UCSD-AML1 (cell line): ENCODE results near the gene ZSCAN16.
A peak's percentile ranks its signal among the peaks of the same experiment; 100 is the strongest.
"Not testable (repeated sequence)": the region's sequence is repeated elsewhere in the genome, so short reads cannot be mapped to it uniquely, and the experiment has no call there.

ENCODE experiments used
- DNase-seq: peaks from one replicate; lab custom pipeline; 2025; ENCODE audit not compliant: unreplicated experiment; lab: John Stamatoyannopoulos, UW

The ZSCAN16 gene

DNA sequence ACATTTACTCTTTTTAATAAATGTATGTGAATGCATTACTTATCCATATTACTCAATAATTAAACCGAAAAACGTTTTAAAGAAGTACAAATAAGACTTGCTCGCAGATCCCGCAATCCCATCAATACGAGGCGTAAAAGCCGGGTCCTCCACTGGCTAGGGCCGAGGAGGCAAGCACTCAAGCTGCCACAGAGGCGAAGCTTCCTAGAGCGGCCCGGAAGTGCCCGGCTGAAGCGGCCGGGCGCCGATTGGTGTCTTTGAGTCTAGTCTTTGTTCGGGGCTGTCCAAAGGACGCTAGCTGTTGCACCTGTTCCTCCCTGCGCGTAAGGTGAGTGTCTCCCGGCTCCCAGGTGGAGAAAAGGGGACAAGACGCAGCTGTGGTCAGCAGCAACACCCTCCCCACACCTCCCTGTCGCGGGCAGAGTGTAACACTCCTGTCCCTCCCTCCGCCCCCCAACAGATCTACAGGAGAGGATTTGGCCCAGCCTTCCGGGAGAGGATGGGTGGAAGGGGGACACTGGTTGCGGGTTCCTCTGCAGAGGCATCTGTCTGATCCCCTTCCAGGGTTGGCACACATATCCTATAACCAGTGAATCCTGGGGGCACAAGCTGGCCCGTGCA is at the start of gene ZSCAN16:
Gene ZSCAN16, plus strand, starts transcription at position 260 of the 621 bp plus-strand sequence. CDS start 835 bp downstream, outside the sequence.
- DNase-seq: peak; percentile 80

DNA sequence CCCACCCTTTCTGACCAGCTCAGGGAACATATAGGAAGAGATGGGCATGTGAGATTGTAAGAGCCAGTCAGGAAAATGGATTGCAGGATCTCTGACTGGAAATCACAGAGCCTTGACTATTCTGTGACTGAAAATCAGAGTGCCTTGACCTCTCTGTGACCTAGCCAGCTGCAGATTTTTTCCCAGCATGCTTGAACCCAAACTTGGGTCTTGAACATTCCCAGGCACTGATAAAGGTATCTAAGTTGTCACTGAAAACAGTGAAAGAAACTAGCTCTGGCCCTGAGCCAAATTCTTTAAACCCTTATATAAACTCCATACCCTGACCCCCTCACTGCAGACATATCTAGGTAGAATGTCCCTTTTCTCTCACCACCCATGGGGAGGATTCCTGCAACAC is 46.4 kb upstream of the ZSCAN16 start:
- no peak for DNase-seq

DNA sequence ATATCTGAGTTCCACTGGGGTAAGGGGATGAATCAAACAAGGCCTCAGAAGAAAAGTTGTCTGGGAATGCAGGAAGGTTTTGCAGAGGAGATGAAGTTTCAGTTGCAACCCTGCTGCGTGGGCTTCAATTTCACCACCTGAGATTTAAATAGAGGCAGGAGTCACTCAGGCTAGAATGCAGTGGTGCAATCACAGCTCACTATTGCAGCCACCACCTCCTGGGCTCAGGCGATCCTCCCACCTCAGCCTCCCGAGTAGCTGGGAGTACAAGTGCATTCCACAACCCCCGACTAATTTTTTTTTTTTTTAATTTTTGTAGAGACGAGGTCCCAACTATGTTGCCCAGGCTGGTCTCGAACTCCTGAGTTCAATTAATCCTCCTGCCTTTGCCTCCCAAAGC is 45.6 kb upstream of the ZSCAN16 start:
- DNase-seq: no peak

DNA sequence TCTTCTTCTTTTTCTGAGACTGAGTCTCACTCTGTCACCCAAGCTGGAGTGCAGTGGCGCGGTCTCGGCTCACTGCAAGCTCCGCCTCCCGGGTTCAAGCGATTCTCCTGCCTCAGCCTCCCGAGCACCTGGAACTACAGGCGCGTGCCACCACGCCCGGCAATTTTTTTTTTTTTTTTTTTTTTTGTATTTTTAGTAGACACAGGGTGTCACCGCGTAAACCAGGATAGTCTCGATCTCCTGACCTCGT is 44.1 kb upstream of the ZSCAN16 start, which contains the start of gene ZNF165:
Gene ZNF165, plus strand, starts transcription at position 188 of the 250 bp plus-strand sequence. CDS start 4,913 bp downstream, outside the sequence.
- not testable (repeated sequence) for DNase-seq

DNA sequence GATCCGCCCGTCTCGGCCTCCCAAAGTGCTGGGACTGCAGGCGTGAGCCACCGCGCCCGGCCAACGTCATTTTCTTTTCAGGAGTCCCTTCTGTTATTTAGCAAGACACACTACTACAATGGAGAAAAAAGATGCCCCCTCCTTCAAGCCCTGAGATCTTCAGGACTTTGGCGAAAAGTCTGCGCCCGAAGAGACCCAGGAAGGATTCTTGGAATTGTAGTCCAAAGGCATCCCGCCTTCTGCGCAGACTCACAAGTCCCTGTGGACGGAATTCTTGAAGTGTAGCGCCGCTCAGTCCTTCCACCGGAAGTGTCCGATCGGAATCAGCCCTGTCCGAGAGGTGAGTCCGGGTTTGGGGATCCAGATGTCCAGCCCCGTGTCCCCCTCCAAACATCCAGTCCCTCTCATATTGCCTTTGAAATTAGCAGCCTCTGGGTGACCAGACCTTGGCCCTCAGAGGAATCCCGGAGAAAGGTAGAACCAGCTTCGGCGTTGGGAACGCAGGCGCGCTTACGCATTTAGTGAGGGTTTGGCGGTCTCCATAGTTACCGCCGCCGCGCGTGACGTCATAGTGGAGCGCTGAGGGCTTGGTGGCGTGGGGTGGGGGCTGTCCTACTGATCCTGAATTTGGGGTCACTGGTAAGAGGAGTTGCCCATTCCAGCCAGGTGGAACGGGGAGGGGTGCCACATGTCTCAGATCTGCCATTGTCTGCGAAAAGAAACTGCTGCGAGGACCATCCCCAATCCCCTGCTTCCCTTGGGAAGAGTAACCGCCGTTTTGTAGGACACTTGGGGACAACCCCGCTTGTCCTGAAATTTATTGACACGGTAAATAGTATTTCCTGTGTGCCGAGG is 43.6 kb upstream of the ZSCAN16 start:
- DNase-seq: peak; percentile 92

DNA sequence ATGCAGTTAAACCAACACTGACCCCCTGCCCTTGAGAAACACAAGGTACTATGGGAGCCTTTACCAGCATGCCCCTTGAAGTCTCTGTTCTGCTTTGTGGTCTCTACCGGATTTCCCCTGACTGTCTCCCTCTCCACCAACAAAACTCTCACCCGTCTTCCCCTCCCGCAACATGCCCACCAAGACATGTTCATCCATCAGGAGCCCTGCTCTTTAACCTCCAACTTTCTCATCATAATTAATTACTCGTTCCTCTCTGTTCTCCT is 43.0 kb upstream of the ZSCAN16 start:
- DNase-seq: peak; percentile 39

DNA sequence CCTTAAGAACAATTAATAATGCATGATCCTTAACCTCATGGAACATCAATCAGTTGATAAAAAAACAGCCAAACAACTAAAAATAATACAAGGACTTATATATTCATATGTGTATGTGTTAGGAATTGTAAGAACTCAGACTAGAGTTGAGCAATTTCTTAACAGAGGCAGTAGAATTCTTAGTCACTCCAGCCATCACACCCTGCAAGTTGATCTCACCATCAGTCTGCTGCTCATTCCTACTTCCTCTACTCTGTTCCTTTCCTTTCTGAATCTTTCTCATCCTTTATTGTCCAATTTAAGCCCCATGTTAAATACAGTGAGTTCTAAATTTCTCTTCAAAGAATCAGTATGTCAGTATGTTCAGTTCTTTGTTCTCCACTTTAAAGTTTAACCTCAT is 41.5 kb upstream of the ZSCAN16 start:
- DNase-seq: no peak

DNA sequence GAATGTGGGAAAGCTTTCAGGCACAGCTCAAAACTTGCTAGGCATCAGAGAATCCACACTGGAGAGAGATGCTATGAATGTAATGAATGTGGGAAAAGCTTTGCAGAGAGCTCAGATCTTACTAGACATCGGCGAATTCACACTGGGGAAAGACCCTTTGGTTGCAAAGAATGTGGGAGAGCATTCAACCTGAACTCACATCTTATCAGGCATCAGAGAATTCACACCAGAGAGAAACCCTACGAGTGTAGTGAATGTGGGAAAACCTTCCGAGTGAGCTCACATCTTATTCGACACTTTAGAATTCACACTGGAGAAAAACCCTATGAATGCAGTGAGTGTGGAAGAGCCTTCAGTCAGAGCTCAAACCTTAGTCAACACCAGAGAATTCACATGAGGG is 35.4 kb upstream of the ZSCAN16 start:
- no peak for DNase-seq

DNA sequence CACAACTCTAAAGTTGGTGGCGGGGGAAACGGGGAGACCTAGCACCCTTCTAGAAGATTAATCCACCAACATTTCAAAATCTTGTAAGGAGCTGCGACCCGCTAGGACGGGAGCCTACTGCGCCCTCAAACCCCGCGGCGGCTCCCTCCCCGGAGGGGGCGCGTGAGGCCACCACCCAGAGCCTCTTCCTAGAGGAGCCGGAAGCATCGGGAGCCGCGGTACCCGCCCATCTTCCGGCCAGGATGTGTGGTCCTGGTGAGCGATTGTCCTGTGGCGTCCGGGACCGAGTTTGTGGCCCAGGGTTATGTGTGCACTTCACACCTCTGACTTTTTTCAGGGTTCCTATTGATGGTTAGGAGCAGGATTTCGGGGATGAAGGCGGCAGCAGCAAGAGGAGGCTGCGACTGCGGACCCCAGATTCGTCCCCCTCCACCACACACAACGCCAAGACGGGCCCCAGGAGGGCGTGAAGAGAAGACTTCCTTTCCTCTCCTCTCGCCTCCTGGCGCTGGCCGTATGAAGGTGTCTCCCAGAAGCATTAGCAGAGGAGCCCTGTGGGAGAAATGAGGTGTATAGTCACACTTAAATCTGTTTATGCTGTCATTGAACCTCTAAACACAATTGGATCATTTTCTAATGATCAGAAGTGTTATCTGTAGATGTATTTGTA is 33.4 kb upstream of the ZSCAN16 start:
- no peak for DNase-seq

DNA sequence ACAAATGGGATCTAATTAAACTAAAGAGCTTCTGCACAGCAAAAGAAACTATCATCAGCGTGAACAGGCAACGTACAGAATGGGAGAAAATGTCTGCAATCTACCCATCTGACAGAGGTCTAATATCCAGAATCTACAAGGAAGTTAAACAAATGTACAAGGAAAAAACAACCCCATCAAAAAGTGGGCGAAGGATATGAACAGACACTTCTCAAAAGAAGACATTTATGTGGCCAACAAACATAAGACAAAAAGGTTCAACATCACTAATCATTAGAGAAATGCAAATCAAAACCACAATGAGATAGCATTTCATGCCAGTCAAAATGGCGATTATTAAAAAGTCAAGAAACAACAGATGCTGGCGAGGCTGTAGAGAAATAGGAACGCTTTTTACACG is 22.2 kb upstream of the ZSCAN16 start:
- DNase-seq: not testable (repeated sequence)

DNA sequence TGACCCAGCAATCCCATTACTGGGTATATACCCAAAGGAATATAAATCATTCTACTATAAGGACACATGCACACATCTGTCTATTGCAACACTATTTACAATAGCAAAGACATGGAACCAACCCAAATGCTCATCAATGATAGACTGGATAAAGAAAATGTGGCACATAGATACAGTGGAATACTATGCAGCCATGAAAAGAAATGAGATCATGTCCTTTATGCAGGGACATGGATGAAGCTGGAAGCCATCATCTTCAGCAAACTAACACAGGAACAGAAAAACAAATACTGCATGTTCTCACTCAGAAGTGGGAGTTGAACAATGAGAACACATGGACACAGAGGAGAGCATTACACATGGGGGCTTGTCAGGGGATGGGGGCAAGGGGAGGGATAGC is 21.7 kb upstream of the ZSCAN16 start:
- not testable (repeated sequence) for DNase-seq

DNA sequence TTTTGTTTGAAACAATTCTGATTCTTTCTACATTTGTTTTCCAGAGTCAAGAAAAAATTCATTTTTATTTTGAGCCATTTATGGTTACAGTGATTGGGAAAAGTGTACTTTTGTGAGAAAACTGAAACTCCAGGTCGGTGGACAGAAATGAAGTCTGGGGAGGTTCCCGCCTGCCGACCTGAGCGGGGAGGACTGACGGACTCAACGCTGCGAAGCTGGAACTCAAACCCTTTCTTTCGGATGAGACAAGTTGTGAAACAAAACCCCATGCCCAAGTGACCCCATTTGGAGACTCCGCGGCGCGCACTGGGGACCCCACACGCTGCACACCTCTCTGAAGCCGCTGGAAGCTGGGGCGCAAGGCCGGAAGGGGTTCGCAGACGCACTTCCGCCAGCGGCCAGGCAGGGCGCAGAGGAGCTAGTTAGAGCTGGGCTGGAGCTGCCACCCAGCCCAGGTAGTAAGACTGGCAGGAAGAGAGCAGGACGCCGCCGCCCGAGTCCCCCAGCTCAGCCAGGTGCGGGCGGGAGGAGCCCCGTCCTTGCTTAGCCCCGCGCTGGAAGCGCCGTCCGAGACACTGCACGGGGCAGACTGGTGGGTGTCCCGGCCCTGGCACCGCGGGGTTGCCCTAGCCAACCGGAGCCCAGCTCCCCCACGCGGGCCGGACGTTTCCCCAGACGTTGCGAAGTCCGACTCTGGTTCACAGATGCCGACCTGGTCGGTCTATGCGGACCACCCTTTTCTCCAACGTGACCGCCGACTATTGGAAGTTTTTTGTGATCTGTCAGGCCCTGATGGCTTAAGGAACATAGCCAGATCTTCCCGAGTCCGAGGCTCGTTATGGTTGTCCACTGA is 19.8 kb upstream of the ZSCAN16 start:
- peak; percentile 83 for DNase-seq

DNA sequence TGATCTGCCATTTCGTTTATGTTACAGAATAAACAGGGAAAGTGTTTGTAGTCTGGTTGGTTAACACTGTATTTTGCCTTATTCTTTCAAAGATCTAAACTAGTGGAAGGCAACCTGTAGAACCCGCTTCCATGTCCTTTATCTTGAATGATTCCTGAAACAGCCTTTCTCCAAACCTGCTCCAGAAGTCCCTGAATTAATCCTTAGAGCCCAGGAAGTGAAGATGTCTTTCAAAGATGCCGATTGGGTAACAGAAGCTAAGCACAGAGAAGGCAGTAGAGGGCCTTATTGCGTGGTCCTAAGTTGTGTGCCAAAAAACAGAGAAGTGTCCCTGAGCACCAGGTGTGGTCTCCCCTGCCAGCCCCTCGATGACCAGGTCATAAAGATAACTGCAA is 19.2 kb upstream of the ZSCAN16 start:
- no peak for DNase-seq

DNA sequence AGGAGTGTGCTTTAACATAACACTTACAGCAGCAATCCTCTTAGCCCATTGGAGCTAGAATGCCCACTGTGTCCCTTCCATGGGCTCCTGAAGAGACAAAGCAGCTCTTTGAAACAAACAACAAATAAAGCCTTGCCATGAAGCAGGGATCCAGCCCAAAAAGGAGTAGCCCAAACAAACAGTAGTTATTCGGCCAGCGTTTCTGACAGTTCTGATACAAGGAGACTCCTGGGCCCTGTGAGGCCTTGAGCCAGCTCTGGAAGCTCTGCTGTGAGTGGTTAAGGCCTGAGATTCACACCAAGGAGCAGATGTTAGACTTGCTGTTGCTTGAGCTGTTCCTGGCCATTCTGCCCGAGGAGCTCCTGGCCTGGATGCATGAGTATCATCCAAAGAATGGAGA is 16.9 kb upstream of the ZSCAN16 start:
- no peak for DNase-seq

DNA sequence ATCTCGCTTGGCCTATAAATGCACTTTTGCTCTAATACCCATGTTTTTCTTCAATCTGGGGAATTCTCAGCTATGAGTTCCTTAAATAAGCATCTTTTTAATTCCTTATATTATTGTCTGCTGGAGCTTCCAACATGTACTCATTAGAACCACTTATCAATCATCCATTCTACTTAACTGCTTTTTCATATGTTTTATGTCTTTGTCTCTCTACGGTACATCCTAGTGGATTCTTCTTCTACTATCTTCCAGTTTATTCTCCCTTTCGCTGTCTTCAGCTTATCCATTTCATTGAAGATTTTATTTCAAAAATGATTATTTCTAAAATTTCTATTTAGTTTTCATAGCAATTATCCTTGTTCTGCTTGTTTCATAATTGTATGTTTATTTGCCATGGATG is 12.4 kb upstream of the ZSCAN16 start:
- DNase-seq: no peak

DNA sequence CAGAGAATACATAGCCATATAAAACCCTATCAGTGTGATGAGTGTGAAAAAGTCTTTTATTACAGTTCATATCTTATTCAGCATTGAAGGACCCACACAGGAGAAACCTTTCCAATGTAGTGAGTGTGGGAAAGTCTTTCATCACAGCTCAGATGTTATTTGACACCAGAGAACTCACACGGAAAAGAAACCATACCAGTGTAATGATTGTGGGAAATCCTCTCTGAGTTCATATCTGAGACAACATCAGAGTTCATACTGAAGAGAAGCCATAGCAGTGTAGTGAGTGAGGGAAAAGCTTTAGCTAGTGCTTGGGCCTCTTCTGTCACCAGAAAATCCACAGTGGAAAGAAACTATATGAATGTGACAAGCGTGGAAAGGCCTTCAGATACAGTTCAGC is 8.6 kb upstream of the ZSCAN16 start:
- no peak for DNase-seq

DNA sequence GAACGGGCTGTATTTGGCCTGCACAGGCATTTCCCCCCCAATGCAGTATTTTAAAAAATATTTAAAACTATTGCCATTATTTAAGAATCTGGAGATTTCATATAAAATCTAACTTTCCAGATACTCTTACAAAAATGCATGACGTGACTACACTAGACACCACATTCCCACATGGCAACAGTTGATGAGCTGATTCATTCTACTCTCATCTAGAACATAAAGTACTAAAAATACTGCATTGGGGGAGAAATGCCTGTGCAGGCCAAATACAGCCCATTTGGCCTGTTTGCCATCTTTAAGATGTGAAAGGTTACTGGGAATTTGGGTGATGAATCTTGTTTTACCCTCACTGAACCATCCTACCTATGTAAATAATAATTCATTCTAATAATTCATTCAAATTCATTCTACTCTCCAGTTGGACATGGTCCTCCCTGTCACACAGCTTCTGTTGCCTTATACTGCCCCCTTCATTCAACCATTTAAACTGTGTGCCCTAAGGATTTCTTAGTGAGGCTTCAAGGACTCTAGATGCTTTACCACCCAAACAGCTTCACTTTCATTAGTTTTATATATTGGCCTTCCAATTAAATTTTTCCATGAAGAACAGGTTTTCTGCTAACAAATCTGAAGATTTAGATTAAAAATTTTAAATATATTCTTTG is 6.9 kb upstream of the ZSCAN16 start:
- DNase-seq: no peak

DNA sequence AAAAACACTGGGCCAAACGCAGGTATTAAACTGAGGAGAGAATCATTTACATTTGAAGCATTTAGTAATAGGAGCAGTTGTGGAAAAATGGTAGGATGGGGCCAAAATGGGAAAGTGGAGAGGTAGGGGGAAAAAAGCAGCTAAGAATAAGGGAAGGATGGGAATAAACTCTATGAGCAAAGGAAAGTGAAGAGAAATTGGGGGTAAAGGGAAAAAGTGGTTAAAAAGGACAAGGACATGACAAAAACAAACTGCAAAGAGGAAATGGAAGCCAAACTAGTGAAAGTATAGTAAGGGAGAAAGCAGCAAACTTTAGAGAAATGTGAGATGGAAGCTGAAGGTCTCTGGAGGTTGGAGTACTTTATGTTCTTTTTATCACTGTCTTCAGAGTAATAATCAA is 6.2 kb upstream of the ZSCAN16 start:
- no peak for DNase-seq

DNA sequence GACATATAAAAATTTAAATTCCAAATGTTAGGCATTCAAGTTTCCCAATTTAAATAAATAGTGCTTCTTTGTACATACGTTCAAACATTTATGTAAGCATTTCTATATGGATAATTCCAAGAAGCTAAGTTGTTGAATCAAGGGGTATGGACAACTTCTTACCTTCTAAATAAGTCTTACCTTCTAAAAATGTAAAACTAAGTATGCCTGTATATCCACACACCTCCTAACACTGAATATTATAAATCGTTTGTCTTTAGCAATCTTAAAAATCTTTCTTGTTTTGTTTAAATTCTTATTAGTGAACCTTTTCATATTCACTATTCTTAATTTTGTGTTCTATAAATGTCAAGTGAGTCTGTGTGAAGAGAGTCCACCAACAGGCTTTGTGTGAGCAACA is 2.5 kb upstream of the ZSCAN16 start:
- no peak for DNase-seq

DNA sequence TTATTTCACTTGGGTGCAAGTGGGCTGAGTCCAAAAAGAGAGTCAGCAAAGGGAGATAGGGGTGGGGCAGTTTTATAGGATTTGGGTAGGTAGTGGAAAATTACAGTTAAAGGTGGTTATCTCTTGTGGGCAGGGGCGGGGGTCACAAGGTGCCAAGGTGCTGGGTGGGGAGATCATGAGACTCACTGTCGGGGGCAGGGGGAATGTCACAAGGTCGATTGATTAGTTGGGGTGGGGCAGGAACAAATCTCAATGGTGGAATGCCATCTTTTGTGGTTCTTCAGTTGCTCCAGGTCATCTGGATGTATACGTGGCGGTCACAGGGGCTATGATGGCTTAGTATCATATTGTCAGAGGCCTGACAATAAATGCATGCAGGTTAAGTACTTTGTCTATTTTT is 2.1 kb upstream of the ZSCAN16 start:
- DNase-seq: not testable (repeated sequence)

DNA sequence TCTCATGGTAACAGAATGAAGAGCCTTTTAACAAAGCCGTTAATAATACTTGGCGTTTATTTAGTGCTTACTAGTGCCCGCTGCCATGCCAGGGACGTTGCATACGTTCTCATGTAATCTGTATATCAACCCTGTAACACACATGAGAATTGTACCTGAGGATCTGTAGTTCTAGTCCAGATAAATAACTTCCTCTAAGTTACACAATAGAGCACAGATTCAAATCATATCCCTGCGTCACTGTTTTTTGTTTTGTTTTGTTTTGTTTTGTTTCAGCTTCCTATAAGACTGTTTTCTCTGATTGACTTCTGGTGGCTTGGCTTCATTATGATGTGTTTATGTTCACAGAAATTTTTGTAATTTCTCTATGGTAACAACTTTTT is 553 bp downstream of the ZSCAN16 start:
- DNase-seq: no peak
